Neural cell (in vitro differentiated cells): ENCODE measurements around the gene PER2. TPM values are rescaled to one million over a fixed set of nuclear protein-coding genes. Genes with fewer than 3 reads are reported as not detected.

Experiments
- H2AFZ ChIP-seq: fragments of 200-600, 300-800 bp; sonication (generic), shearing (Covaris generic); 2 replicates; pipeline ENCODE4 v1.6.0; 2014; ENCODE audit warnings: low read depth, mild to moderate bottlenecking, antibody characterized with exemption, low read length, moderate library complexity
- H3F3A ChIP-seq: fragments of 200-600 bp; shearing (Covaris generic); 2 replicates; pipeline ENCODE4 v1.6.1; 2016; ENCODE audit warnings: mild to moderate bottlenecking, moderate library complexity, mixed read lengths, antibody characterized with exemption, low read length; ENCODE audit not compliant: insufficient read depth, poor library complexity, severe bottlenecking
- H3K27ac ChIP-seq: fragments of 200-600, 300-800 bp; sonication (generic), shearing (Covaris generic); 2 replicates; pipeline ENCODE4 v1.5.1; 2014; ENCODE audit warnings: mild to moderate bottlenecking, low read length, moderate library complexity
- H3K27me3 ChIP-seq: fragments of 300-800, 200-600 bp; sonication (generic), shearing (Covaris generic); 2 replicates; pipeline ENCODE4 v1.6.0; 2014; ENCODE audit warnings: mild to moderate bottlenecking, low read depth, low read length, moderate library complexity; ENCODE audit not compliant: insufficient read depth
- H3K36me3 ChIP-seq: fragments of 300-800, 200-600 bp; sonication (generic), shearing (Covaris generic); 2 replicates; pipeline ENCODE4 v1.5.1; 2014; ENCODE audit warnings: mild to moderate bottlenecking, antibody characterized with exemption, low read length, moderate library complexity; ENCODE audit not compliant: insufficient read depth
- H3K4me2 ChIP-seq: fragments of 300-800, 200-600 bp; sonication (generic), shearing (Covaris generic); 2 replicates; pipeline ENCODE4 v1.6.0; 2014; ENCODE audit warnings: mild to moderate bottlenecking, low read length
- H3K4me3 ChIP-seq: fragments of 300-800, 200-600 bp; sonication (generic), shearing (Covaris generic); 2 replicates; pipeline ENCODE4 v1.5.1; 2014; ENCODE audit warnings: mild to moderate bottlenecking, low read length, moderate library complexity
- H3K79me2 ChIP-seq: fragments of 200-600 bp; shearing (Covaris generic); replicated peaks from 2 replicates; pipeline ENCODE4 v1.6.0; 2014; ENCODE audit warnings: mild to moderate bottlenecking, low read length, moderate library complexity; ENCODE audit not compliant: insufficient read depth
- H3K9ac ChIP-seq: fragments of 300-800, 200-600 bp; sonication (generic), shearing (Covaris generic); 2 replicates; pipeline ENCODE4 v1.6.1; 2016; ENCODE audit warnings: mild to moderate bottlenecking, low read length, mixed read lengths
- H3K9me2 ChIP-seq: fragments of 200-600 bp; shearing (Covaris generic); 2 replicates; pipeline ENCODE4 v1.6.1; 2016; ENCODE audit warnings: mild to moderate bottlenecking, low read length, mixed read lengths; ENCODE audit not compliant: insufficient read depth
- H3K9me3 ChIP-seq: fragments of 200-600, 300-800 bp; sonication (generic), shearing (Covaris generic); 2 replicates; pipeline ENCODE4 v1.6.1; 2016; ENCODE audit warnings: mild to moderate bottlenecking, mixed run types, low read length, moderate library complexity, mixed read lengths
- H4K20me1 ChIP-seq: fragments of 200-600 bp; shearing (Covaris generic); 2 replicates; pipeline ENCODE4 v1.6.1; 2016; ENCODE audit warnings: mild to moderate bottlenecking, mixed run types; ENCODE audit not compliant: insufficient read depth
- CTCF ChIP-seq: fragments of 450-650 bp; IDR thresholded peaks from 2 replicates; pipeline ENCODE4 v1.5.1; 2014; ENCODE audit warnings: antibody characterized with exemption, mild to moderate bottlenecking, moderate library complexity; ENCODE audit not compliant: poor library complexity, severe bottlenecking
- EP300 ChIP-seq: fragments of 450-650 bp; conservative IDR thresholded peaks from 2 replicates; pipeline ENCODE4 v1.6.1; 2014; ENCODE audit warnings: antibody characterized with exemption, mild to moderate bottlenecking, moderate library complexity; ENCODE audit not compliant: poor library complexity, severe bottlenecking
- EZH2 ChIP-seq: fragments of 200-600, 300-800 bp; shearing (Covaris generic), sonication (generic); IDR thresholded peaks from 2 replicates; pipeline ENCODE4 v1.6.1; 2014; ENCODE audit warnings: antibody characterized with exemption, low read length, borderline replicate concordance, mild to moderate bottlenecking; ENCODE audit not compliant: insufficient read depth, poor library complexity, severe bottlenecking
- MXI1 ChIP-seq: fragments of 450-650 bp; conservative IDR thresholded peaks from 2 replicates; pipeline ENCODE4 v1.6.1; 2014; ENCODE audit warnings: antibody characterized with exemption, mild to moderate bottlenecking; ENCODE audit not compliant: poor library complexity, severe bottlenecking
- POLR2AphosphoS5 ChIP-seq: IDR thresholded peaks from 2 replicates; pipeline ENCODE4 v1.6.1; 2012
- RAD21 ChIP-seq: fragments of 450-650 bp; conservative IDR thresholded peaks from 2 replicates; pipeline ENCODE4 v1.6.1; 2014; ENCODE audit warnings: antibody characterized with exemption, mild to moderate bottlenecking, moderate library complexity
- REST ChIP-seq: IDR thresholded peaks from 2 replicates; pipeline ENCODE4 v1.6.1; 2012; ENCODE audit warnings: borderline replicate concordance
- SMC3 ChIP-seq: fragments of 450-650 bp; conservative IDR thresholded peaks from 2 replicates; pipeline ENCODE4 v1.6.1; 2014; ENCODE audit warnings: antibody characterized with exemption, mild to moderate bottlenecking, moderate library complexity; ENCODE audit not compliant: poor library complexity
- TAF1 ChIP-seq: IDR thresholded peaks from 2 replicates; pipeline ENCODE4 v1.6.1; 2012; ENCODE audit warnings: low read depth
- polyA plus RNA-seq: library from polyadenylated mRNA; depleted of rRNA; stranded (reverse); fragments of >200 nt; gene quantifications from 2 replicates; pipeline ENCODE4 v1.2.3, GENCODE V29; 2014

The PER2 gene
- polyA plus RNA-seq, 1 donor from 2014 or later, result 3.2 TPM

- H3K9me2 ChIP-seq, result no peaks in the 10 kb centered on the region
- H3K9me3 ChIP-seq, result no peaks in the 10 kb centered on the region
- H2AFZ ChIP-seq, result no peak overlapping the region
- no peak overlapping the region for H3K4me3 ChIP-seq
- H3K27ac ChIP-seq, result no peak overlapping the region
- no peaks in the 10 kb centered on the region for H3K36me3 ChIP-seq
- no peaks in the 10 kb centered on the region for H3F3A ChIP-seq
- no peak overlapping the region for H3K9ac ChIP-seq
- no peaks in the 10 kb centered on the region for H3K79me2 ChIP-seq
- H3K4me2 ChIP-seq, result no peak overlapping the region
- no peaks in the 10 kb centered on the region for H4K20me1 ChIP-seq
- TF ChIP-seq CTCF, result no peak
- no peak for TF ChIP-seq EP300
- no peak for TF ChIP-seq REST
- no peak for TF ChIP-seq MXI1
- TF ChIP-seq POLR2AphosphoS5, result no peak
- no peak for TF ChIP-seq RAD21
- TF ChIP-seq SMC3, result no peak
- no peak for TF ChIP-seq TAF1
- no peak for TF ChIP-seq EZH2
- H3K27me3 ChIP-seq, result no peaks in the 10 kb centered on the region
Observed at GRCh38 chr2:238299803-238300202, 11.4 kb upstream of the PER2 start.

- Histone ChIP-seq H2AFZ (no peak overlapping the region), H3K9me3 (no peaks in the 10 kb centered on the region), H3K27me3 (no peaks in the 10 kb centered on the region), H3F3A (no peaks in the 10 kb centered on the region), H4K20me1 (no peaks in the 10 kb centered on the region), H3K79me2 (no peaks in the 10 kb centered on the region), H3K9ac (no peak overlapping the region), H3K27ac (no peak overlapping the region), H3K4me3 (no peak overlapping the region), H3K4me2 (no peak overlapping the region), H3K9me2 (no peaks in the 10 kb centered on the region), H3K36me3 (no peaks in the 10 kb centered on the region)
- TF ChIP-seq EZH2, result no peak
- no peak for TF ChIP-seq MXI1
- TF ChIP-seq TAF1, result no peak
- no peak for TF ChIP-seq EP300
- no peak for TF ChIP-seq CTCF
- no peak for TF ChIP-seq RAD21
- no peak for TF ChIP-seq POLR2AphosphoS5
- no peak for TF ChIP-seq SMC3
- TF ChIP-seq REST, result no peak
Observed at GRCh38 chr2:238296638-238297457, 8.4 kb upstream of the PER2 start.
